Transverse colon (tissue), 4 donors: ENCODE results near the gene UGT1A5. TPM values are rescaled to one million over a fixed set of nuclear protein-coding genes. Genes with fewer than 3 reads are reported as not detected.

Experiments
- DNase-seq: peaks from one replicate; pipeline ENCODE4 v3.0.0-alpha.2; 2019
- H3K27ac ChIP-seq, 4 donors: fragments of 200-600 bp; sonication (generic); 2 replicates each; pipeline ENCODE4 v1.5.1; 2016 to 2018; ENCODE audit warnings: inconsistent platforms in 4 of 4
- H3K27me3 ChIP-seq: fragments of 200-600 bp; sonication (generic); 2 replicates; pipeline ENCODE4 v1.5.1; 2017; ENCODE audit warnings: inconsistent platforms
- H3K36me3 ChIP-seq, 4 donors: fragments of 200-600 bp; sonication (generic); 2 replicates each; pipeline ENCODE4 v1.5.1; 2017 to 2019; ENCODE audit warnings: inconsistent platforms in 4 of 4
- H3K4me1 ChIP-seq, 4 donors: fragments of 200-600 bp; sonication (generic); 2 replicates each; pipeline ENCODE4 v1.5.1; 2017 to 2020; ENCODE audit warnings: inconsistent platforms in 4 of 4
- H3K4me3 ChIP-seq, 4 donors: fragments of 200-600 bp; sonication (generic); 1 replicate in 1 of 4; 2 replicates in 3 of 4; pipeline versions ENCODE4 v1.5.1 to v1.6.1; 2017 to 2019; ENCODE audit warnings: inconsistent platforms in 4 of 4
- H3K9me3 ChIP-seq, 2 donors: fragments of 200-600 bp; sonication (generic); 2 replicates each; pipeline ENCODE4 v1.5.1; 2017 to 2019; ENCODE audit warnings: inconsistent platforms in 2 of 2
- CTCF ChIP-seq, 5 experiments: fragments of 200-600 bp in 3 of 5; fragments of 450-650 bp in 2 of 5; sonication (generic) in 3 of 5; IDR thresholded peaks; 1 replicate in 2 of 5; 2 replicates in 3 of 5; pipeline ENCODE4 v1.5.1; 2016 to 2017; ENCODE audit warnings: antibody characterized with exemption in 5 of 5, inconsistent platforms in 3 of 5, mild to moderate bottlenecking in 2 of 5, moderate library complexity in 1 of 5
- EP300 ChIP-seq: sonication (generic); formaldehyde crosslinking; IDR thresholded peaks from one replicate; pipeline ENCODE4 v1.6.1; 2017; ENCODE audit warnings: antibody characterized with exemption, low read depth
- POLR2A ChIP-seq: fragments of 450-650 bp; IDR thresholded peaks from one replicate; pipeline ENCODE4 v1.6.1; 2016; ENCODE audit warnings: antibody characterized with exemption, mild to moderate bottlenecking, moderate library complexity
- POLR2AphosphoS5 ChIP-seq, 3 donors: sonication (generic); formaldehyde crosslinking; IDR thresholded peaks; one replicate each; pipeline ENCODE4 v1.6.1; 2016; ENCODE audit warnings: antibody characterized with exemption in 3 of 3
- WGBS, 2 donors: methylation state at CpG; one replicate each; pipeline ENCODE4 v1.1.5; 2018; ENCODE audit warnings: low coverage in 1 of 2; 5-methylcytosine and 5-hydroxymethylcytosine counted together
- in situ Hi-C, 4 donors: fragments of 200-750 bp; cut with MboI; loops; one replicate each; pipeline versions ENCODE4 v1.15.0 to v1.15.1; 2017; ENCODE audit warnings: low sequenced_read_pairs in 3 of 4, low pct_ligation_motif_present in 1 of 4, low pct_unique_long_range_greater_than_20kb in 1 of 4
- intact Hi-C: fragments of 100-400 bp; cut with DNase I; formaldehyde crosslinking; loops from one replicate; pipeline ENCODE4 v1.15.1; 2023; ENCODE audit warnings: low total_unique reads
- total RNA-seq, 4 donors: library from RNA; depleted of rRNA; stranded (reverse); fragments of >200 nt; gene quantifications; one replicate each; pipeline ENCODE4 v1.1.0, GENCODE V29; 2016

UGT1A5 gene
- 10 to 100 TPM in 2 of 4 donors, 1 to 10 TPM in 2; 3.2 to 18.3 (median 7.9) TPM for total RNA-seq

GRCh38 chr2:233712611-233713261 is at the start of gene UGT1A5:
TSS of gene UGT1A5 (plus strand) at chr2:233712907. CDS start at chr2:233712992, 85 bp downstream.
- WGBS, 2 donors = 76 to 78% methylated on average over 8 to 14 of the region's 14 CpGs
- Histone ChIP-seq H3K4me3 (no peak within 1 kb of the TSS), H3K27me3 (no peaks in the 10 kb centered on the region), H3K4me1 (peaks cover 0 to 4% (median 1%) of the 10 kb centered on the region in 4 donors), H3K9me3 (no peaks in the 10 kb centered on the region), H3K36me3 (no peaks in the 10 kb centered on the region), H3K27ac (no peak within 1 kb of the TSS)
- TF ChIP-seq POLR2AphosphoS5 (IDR thresholded peaks at IDR 0.05) (no peak), CTCF (IDR thresholded peaks at IDR 0.05) (no peak), EP300 (no peak), POLR2A (no peak)
- intact Hi-C loops (no loop called here), in situ Hi-C loops (loop anchor here in 1 of 4 donors (25.0 kb wide), 1 partner anchor 250 kb away; no protein-coding TSS in a partner anchor)
- no peak for DNase-seq

GRCh38 chr2:233663911-233664310 is 48.8 kb upstream of the UGT1A5 start:
- 22 to 55% methylated on average over 1 of the region's 1 CpG for WGBS, 2 donors
- DNase-seq = no peak
- no peaks in the 10 kb centered on the region for H3K36me3 ChIP-seq
- no peak overlapping the region for H3K27ac ChIP-seq
- TF ChIP-seq CTCF (IDR thresholded peaks at IDR 0.05) = no peak
- no peak for TF ChIP-seq POLR2A
- no peak for TF ChIP-seq EP300
- TF ChIP-seq POLR2AphosphoS5 (IDR thresholded peaks at IDR 0.05) = no peak
- H3K4me3 ChIP-seq = no peak overlapping the region
- no peaks in the 10 kb centered on the region for H3K9me3 ChIP-seq
- H3K4me1 ChIP-seq = no peaks in the 10 kb centered on the region
- H3K27me3 ChIP-seq = no peaks in the 10 kb centered on the region
- intact Hi-C loops = no loop called here
- in situ Hi-C loops = no loop called here

GRCh38 chr2:233668605-233669260 is 44.0 kb upstream of the UGT1A5 start:
- intact Hi-C loops = no loop called here
- in situ Hi-C loops = no loop called here
- 89 to 93% methylated on average over 3 to 4 of the region's 4 CpGs for WGBS, 2 donors

More at GRCh38 chr2:233668605-233669260, 44.0 kb upstream of the UGT1A5 start:
- DNase-seq = no peak
- no peaks in the 10 kb centered on the region for H3K27me3 ChIP-seq
- H3K27ac ChIP-seq = no peak overlapping the region
- no peaks in the 10 kb centered on the region for H3K4me1 ChIP-seq
- H3K36me3 ChIP-seq = no peaks in the 10 kb centered on the region
- H3K9me3 ChIP-seq = no peaks in the 10 kb centered on the region
- H3K4me3 ChIP-seq = no peak overlapping the region
- TF ChIP-seq CTCF (IDR thresholded peaks at IDR 0.05) (no peak), EP300 (no peak), POLR2A (no peak), POLR2AphosphoS5 (IDR thresholded peaks at IDR 0.05) (no peak)
